Stimulated activated naive CD4-positive, alpha-beta T cell treated with Interleukin-2 at 50 U/mL for 16 hours (primary cell): ENCODE measurements around the gene EEFSEC.

ENCODE experiments used
- DNase-seq: peaks from one replicate; lab custom pipeline; 2025; lab: John Stamatoyannopoulos, UW

The EEFSEC gene

DNA sequence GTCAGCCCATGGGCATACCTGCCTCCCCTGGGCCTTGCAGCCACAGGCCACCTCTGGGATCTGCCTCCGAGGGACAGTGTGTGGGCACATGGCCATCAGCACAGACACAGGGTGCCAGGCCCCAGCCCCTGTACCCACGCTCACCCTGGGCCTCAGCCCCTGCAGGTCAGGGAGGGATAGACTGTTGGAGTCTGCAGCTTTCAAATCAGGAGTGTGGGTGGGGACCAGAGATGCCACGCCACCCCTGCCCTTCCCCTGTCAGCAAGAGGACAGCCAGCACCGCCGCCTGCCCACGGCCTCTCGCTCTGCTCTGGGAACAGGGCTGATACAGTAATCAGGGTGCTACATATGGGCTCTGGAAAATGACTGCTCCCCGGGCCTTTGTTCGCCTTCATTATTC, 240.8 kb downstream of the EEFSEC start:
- no peak for DNase-seq

DNA sequence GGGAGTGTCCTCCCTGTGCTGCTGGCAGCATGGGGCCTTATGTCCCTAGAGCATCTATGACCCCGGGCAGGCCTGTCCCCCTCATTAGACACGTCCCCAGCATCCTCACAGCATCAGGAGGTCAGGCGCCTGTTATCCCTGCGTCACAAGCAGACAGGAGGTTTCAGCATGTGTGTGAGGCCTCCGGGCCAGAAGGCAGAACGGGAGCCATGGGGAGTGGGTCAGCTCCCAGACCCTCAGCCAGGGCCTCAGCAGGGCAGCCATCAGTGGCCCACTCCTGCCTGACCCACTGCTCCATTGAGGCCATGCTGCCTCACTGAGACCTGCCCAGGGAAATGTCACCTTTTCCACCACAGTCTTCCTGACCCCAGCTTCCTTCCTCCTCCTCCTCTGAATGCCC, 241.8 kb downstream of the EEFSEC start:
- DNase-seq: no peak

DNA sequence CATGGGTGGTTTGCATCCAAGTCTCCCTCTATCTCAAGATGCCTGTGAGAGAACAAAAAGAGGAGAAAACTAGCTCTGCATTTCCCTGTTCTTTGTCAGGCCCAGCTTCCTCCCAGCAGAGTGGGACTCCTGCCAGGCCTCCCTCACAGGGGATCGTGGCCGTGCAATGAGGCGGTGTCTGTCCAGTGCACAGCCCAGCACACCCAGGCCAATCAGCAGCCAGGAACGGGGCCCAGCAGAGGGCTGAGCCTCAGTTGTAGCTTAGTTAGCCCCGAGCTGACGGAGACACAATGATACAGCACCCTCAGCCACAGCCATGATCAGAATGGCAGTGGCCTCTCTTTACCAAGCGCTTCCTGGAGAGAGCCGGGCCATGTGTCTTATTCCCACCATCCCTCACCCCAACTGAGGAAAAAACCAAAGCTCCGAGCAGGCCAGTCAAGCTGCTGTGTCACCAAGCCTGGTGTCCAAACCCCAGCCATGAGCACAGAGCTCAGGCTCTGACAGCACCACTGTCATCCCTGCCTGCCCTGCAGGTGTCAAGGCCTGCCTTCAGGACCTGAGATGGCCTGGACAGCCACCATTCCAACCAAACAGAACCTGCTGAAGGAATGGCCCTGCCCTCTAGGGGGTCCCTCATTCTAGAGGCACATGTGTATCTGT, 242.3 kb downstream of the EEFSEC start:
- no peak for DNase-seq

DNA sequence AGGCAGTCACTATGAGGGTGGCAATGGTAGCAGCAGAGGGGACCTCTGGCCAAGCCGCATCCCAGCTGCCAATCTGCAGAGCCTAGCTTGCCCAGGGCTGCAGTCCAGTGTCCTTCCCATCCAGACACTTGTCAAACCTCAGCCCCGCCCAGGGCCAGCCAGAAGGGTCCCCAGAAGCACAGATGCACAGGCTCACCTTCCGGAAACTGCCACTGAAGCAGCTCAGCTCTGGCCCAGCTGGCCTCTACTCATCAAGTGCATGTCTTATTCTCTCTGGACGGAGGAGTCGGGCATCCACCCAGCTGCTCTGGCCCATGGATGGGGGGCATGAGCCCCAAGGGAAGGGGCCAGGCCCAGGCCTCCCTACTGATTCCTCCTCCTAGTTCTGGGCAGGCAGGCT, 244.2 kb downstream of the EEFSEC start:
- DNase-seq: no peak

DNA sequence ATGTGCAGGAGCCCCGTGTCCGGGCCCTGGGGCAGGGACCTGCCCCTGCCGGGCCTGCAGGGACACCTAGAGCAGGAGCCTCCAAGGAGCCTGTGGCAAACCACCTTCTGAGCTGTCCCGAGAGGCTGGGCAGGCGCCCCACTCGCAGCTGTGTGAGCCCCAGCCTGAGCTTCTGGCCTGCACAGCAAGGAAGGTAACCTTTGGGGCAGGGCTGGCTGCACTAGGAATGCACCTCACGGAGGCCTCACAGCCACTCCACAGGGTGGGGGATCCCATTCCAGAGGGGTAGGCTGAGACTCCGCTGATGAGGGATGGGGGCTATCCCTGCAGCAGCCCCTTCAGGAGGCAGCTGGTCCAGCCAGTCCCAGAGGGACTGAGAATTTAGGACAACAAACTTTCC, 245.3 kb downstream of the EEFSEC start:
- no peak for DNase-seq

DNA sequence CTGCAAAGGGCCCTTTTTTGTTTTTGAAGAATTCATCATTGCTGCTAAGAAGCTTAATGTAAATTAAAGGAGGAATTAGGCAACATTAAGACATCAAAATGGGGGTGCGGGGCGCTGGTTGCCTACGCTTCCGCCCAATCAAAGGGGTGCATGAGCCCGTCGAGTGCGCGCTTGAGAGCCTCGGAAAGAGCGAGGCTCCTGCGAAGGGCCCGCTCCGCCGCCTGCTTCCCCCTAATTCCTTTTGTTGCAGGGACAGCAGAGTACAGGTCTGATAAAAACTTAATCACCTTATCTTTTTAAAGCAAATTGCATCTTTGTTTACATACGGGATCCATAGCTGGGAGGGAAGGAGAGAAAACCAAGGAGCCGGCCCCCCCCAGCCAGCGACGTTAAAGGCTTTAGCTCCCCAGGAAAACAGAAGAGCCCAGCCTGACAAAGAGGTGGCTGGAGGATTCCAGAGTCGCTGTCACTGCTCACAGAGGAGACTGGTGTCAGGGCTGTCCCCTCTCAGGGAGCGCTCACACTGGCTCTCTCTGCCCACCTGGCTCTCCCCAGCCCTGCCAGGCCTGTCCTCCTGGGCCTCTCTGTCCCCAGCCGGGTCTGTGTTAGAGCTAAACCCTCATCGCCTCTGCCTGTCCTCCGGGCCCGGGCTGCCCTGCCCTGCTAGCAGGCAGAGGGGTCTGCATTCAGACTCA, 246.1 kb downstream of the EEFSEC start:
- DNase-seq: no peak

DNA sequence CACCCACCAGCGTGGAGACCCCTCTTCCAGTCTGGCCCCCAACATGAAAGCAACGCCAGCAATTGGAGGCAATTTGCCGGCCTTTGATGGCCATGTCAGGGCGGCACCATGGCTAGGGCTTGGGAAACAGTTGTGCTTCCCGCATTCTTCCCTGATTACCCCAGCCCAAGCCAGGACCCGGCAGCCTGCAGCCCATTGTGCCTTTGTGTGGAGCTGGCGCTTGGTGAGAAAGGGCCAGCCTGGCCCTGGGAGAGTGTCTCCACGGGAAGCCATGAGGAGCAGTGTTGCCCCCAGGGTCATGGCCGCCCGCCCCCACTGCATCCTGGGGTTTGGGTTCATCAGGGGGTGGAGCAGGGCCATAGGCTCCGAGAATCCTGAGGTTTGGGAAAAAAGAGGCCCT, 247.4 kb downstream of the EEFSEC start:
- no peak for DNase-seq

DNA sequence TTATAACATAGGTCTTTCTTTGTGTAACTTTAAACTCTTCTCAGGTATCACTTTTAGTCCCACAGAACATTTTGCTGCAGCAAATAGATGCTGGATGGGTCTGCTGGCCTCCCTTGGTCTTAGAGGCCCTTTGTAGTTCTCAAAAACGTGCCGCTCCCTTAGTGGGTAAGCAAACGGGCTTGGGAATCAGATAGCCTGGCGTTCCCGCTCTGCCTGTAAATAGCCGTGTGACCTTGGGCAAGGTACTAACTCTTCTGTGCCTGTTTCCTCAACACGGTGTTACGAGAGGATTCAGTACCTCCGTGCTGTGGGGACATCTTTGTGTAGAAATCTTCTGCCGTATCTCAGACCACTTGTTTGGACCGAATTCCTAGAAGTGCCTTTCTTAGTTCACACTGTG, 249.0 kb downstream of the EEFSEC start:
- no peak for DNase-seq

DNA sequence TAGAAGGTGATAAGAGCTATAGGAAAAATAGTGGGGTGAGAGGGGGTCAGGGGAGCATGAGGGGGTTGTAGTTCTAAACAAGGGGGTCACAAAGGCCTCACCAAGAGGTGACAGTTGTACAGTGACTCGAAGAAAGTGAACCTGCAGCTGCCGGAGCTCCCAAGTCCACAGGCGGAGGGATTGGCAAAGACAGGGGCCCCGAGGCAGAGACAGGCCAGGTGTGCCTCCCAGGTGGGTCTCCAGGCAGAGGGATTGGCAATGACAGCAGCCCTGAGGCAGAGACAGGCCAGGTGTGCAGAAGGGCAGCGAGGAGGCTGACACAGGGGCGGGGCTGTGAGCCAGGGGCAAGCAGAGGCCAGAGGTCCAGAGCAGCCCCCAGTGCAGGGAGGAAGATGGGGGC, 249.7 kb downstream of the EEFSEC start:
- no peak for DNase-seq

DNA sequence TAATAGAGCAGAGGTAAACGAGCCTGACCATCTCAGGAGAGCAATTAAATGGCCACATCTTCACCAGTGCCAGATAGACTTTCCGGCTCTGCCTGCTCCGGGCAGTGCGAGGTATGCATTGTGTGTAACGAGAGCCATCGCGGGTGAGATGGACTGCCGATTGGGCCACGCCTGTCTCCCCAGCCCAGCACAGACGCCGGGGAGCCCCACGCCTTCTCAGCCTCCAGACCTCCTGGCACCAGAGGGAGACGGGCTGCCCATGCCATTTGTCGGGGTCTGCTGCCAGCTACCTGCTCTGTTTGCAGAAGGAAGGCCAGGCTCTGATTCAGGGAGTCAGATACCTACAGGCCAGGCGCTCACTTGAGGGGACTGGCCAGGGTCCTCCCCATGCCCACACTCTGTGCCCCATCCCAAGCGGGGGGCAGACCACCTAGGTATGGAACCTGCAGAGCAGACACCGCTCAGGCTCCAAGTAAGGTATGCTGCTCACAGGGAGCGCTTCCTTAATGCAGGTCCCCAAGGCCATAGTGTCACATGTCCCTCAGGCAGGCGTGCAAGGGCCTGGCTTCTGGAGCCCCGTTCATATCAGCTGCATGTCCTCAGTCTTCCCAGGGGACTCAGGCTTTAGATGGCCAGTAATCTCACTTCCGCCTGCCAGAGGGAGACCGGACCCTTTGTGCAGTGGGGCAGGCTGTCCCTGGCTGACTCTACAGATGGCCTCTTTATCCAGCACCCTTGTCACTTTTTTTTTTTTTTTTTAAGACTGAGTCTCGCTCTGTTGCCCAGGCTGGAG, 251.2 kb downstream of the EEFSEC start:
- no peak for DNase-seq

DNA sequence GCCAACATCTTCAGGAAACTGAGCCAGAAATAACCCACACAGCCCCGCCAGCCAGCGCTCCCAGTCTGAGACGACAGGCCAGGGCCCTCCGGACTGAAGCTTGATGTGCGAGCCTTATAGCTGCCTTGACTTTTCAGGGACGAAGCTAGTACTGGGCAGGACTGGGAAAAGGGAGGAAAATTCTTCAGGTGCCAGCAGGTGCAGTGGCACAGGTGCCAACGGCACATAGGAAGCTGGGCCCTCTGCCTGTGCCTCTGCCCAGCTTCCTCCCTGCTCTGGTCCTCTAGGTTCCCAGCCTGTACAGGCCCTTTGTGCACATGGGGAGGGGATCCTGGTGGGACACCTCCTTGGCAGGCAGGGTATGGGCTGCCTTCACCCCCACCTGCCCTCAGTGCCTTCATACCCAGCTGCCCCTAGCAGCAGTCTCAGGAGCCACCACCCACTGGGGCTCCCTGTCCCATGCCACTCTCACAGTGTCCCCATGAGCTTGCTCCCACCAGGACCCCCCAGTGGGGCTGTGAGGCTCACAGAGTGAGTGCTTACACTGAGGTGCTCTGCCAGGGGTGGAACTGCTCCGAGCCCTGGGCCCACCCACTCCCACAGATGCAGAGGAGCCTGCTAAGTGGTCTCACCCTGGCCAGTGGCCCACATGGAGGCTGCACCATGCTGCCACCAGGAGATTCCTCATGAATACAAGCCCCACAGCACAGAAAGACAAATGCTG, 252.4 kb downstream of the EEFSEC start:
- no peak for DNase-seq

DNA sequence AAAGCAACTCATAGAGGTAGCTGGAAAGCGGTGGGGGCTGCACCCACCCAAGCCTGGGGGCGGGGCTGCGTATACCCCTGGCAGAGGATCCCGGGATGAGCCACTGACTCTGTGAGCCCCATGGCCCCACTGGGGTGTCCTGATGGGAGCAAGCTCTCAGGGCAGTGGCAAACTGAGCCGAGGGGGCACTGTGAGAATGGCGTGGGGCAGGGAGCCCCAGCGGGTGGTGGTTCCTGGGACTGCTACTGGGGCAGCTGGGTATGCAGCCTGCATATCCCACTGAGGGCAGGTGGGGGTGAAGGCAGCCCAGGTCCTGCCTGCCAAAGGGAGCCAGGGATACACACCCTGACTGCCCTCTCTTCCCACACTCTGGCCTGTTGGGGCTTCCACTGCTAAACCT, 254.0 kb downstream of the EEFSEC start:
- DNase-seq: no peak

DNA sequence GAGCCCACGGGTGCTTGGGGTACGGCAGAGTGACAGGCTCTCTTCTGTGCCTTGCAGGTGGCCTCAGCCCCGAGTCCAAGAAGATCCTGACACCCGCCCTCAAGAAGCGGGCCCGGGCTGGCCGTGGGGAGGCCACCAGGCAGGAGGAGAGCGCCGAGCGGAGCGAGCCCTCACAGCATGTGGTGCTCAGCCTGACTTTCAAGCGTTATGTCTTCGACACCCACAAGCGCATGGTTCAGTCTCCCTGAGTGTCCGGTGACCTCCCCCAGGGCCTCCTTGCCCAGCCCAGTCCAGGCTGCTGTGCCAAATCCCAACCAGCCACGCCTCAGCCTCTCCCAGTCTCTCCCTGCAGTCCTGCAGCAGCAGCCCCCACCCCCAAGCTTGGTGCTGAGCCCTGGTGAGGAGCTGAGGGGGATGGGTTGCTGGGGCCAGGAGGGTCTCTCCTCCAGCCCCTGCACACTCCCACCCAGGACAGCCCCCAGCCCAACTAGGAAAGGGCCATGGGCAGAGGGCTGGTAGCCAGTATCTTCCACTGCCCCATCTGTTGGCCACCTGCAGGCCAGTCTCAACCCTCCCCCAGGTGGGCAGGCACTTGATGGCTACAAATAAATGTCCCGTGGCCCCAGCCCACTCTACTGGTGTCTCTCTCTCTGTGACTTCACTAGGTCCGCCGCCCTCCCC, 254.9 kb downstream of the EEFSEC start:
- no peak for DNase-seq

DNA sequence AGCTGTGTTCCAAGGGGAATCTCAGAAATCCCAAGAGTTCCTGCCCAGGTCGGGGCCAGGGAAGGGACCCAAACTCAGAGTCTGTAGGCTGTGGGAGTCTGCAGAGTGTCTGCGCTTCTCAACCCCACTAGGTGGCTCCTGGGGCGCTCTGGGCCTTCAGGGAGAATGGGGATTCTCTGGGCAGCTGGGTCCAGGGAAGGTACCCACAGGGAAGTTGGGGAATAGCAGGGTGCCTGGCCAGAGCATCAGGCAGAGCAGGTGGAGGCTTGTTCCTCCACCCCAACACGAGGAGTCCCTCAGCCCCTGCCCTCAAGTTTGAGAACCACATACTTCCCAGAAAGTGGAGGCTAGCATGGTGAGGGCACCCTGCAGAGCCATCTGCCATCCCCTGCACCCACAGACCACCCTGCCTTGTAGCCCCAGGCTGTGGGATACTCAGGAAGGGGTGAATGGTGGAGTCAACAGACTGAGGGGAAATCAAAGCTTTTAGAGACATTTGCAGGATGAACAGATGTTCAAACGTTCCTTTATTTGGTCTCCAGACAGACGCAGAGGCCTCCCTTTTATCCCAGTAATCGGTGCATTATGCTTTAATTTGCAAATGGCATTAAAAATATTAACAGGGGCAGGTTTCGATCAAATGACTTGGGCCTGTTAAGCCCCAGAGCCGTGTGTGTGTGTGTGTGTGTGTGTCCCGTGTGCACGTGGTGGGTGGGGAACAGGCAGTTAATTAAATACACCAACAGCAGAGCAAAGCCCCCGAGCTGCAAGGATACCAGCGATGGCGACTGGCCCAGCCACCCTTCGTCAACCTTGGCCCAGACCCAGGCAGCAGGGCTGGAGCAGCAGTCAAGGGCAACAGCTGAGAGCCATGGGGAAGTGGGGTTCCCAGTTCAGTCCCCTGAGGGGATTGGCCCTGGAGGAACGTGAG, 255.7 kb downstream of the EEFSEC start:
- DNase-seq: no peak

DNA sequence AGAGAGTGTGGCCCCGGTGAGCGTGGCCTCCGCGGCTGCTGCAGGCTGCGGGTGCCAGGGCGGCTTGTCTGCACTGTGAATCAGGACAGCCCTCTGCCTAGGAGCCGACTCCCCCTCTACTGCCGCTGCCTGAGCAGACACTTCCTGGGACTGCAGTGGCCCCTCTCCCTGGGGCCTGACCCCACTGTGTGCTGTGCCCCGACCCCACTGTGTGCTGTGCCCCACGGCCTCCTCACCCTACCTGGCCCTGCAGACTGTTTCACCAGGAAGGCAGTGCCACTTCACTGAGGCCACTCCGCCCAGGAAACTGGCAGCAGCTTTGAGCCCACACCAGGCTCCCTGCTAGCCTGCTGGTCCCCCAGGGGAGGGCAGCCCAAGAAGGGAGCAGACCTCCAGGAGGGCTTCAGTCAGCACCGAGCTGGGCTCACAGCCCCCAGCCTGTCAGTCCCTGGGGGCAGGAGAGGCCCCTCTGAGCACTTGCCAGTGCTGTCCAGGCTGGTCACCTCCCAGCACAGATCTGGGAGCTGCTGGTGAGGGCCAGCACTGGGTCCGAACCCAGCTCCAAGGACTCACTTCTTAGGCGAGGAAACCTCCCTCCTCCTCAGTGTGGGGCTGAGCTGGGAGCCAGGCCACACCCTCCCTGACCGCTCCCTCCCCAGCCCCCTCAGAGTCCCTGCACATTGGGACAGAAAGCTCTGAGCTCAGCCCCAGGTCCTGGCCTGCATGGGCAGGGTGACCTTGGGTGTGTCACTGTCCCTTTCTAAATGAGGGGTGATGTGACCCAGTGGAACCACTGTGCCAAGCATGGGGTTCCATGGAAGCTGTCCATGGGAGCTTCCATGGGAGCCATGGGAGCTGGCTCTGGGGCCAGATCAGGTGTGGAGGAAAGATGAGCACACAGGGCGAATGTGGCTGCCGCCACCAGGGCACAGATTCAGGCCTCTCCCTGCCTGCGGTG, 256.6 kb downstream of the EEFSEC start:
- no peak for DNase-seq

DNA sequence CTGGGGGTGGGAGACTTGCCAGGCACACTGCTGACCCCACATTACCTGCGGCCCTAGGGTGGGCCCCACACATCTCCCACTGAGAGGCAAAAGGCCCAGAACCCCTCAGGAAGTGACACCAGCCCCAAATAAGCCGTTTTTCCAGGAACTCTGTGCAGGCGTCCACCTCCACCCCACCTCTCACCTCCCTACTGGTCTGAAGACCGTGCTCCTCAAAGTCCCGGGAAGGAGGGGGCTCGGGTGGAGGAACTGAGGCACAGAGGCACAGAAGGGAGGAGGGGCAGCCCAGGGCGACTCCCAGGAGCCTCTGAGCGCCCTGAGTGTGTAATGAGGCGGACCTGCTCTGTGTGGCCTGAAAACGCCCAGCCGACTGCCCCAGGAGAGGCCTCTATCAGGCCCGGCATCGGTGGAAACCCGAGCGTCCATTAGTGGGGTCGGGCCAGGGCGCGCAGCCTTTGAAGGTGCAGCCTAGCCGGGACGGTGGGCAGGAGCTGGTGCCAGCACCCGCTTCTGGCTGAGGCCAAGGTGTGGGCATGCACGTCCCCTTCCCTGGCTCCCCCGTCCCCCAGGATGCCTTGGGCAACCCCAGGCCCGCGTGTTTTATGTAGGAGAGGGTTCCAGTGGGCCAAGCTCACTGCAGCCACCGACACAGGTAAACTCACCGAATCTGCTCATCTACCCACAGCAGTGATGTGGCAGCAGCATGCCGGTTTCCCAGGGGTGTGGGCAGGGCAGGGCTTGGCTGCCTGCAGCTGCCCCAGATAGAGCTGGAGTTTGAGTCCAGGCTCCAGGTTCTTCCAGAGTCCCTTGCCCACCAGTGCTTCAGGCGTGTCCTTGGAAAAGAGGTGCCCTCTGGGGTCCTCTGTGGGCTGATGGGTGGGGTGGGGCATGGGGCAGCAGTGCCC, 257.6 kb downstream of the EEFSEC start:
- DNase-seq: no peak

DNA sequence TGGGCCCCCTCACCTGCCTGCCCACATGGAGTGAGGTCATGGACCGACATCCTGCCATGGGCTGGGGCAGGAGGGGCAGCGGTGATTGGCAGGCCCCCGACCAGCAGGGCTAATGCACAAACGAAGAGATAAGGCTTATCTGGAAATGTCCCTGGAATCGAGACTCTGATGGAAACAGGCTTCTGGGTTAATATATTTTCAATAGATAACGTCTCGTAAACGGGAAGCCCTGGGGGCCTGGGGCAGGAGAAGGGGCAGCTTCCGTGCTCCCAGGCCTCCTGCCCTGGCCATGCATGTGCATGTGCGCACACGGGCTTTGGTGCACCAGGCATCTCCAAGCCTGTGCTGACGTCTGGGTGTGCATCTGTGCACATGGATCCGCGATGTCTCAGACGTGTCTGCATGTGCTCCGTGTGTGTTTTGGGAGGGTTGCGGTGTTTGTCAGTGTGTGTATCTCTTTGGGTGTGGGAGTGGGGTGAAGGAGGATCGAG, 258.3 kb downstream of the EEFSEC start:
- DNase-seq: no peak
